Coronary artery (tissue), 2 donors: ENCODE measurements around the gene SDF2.

Experiments
- DNase-seq: peaks from one replicate; pipeline ENCODE4 v3.0.0-alpha.2; 2017; ENCODE audit warnings: low spot score
- H3K27ac ChIP-seq, 2 donors: fragments of 200-600 bp; sonication (generic); one replicate each; pipeline ENCODE4 v1.5.1; 2016 to 2019
- H3K4me3 ChIP-seq: fragments of 200-600 bp; sonication (generic); 2 replicates; pipeline ENCODE4 v1.5.1; 2016; ENCODE audit warnings: mild to moderate bottlenecking, moderate library complexity
- CTCF ChIP-seq: fragments of 200-600 bp; sonication (generic); IDR thresholded peaks from one replicate; pipeline ENCODE4 v1.5.1; 2019; ENCODE audit warnings: antibody characterized with exemption

The SDF2 gene

GRCh38 chr17:28634206-28634865 is 27.4 kb downstream of the SDF2 start:
- no peak for DNase-seq
- no peak for TF ChIP-seq CTCF
- Histone ChIP-seq H3K27ac (no peak overlapping the region), H3K4me3 (no peak overlapping the region)

GRCh38 chr17:28626818-28627217 is 34.9 kb downstream of the SDF2 start:
- H3K27ac ChIP-seq = no peak overlapping the region
- no peak overlapping the region for H3K4me3 ChIP-seq
- no peak for TF ChIP-seq CTCF
- DNase-seq = no peak

DNA sequence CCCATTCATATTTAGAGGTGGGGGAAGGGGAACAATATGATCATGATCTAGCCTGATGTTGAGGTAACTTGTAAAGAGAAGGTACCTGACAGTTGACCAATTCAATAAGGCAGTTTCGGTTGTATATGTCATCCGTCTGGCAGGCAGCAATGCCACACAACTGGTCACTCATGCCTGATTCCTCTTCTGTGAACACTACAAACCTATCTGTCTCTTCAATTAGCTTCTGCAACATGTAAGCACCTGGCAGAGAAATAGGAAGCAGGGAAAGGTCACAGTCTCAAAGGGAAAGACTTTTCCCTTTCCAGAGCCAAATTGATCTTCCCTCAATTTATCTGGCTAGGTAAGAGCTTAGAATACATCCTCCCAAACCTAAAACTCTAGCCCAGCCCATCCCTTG is 37.6 kb downstream of the SDF2 start:
- Histone ChIP-seq H3K27ac (no peak overlapping the region), H3K4me3 (no peak overlapping the region)
- TF ChIP-seq CTCF = no peak
- no peak for DNase-seq

DNA sequence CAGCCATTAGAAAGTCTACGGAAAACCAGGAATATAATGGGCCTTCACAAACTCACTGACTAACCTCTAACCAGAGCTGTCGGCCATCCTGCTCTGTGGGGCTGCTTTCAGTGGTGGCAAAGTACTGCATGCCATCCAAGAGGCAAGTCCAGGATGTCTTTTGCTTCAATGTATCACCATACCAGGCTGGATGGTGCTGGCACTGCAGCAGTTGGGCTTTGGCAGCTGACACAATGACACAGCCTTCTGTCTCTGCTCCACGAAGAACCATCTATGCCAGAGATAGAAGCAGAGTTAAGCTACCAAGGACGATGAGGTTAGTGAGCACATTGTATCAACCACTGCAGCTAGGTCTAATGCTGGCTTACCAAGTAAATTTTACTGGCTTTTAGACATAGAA is 38.0 kb downstream of the SDF2 start:
- no peak for TF ChIP-seq CTCF
- H3K4me3 ChIP-seq = no peak overlapping the region
- DNase-seq = peak; percentile 28
- H3K27ac ChIP-seq = no peak overlapping the region

DNA sequence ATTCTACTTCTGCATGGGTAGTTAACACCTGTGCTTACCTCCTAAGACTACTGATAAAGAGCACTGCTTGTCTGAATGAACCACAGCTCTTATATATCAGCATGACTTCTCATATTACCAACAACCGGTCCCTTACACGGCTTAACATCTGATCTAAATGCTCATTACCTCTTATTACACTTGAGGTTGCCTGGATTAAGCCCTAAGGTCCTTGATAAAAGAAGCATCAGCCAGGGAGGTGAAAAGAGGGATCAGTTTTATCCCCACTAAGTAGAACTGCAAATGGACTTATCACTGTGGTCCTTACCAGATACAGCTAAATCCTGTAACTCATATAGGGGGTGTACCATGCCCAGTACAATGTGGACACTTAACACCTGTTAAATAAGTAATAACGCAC is 39.5 kb downstream of the SDF2 start:
- no peak overlapping the region for H3K27ac ChIP-seq
- H3K4me3 ChIP-seq = no peak overlapping the region
- TF ChIP-seq CTCF = no peak
- no peak for DNase-seq

DNA sequence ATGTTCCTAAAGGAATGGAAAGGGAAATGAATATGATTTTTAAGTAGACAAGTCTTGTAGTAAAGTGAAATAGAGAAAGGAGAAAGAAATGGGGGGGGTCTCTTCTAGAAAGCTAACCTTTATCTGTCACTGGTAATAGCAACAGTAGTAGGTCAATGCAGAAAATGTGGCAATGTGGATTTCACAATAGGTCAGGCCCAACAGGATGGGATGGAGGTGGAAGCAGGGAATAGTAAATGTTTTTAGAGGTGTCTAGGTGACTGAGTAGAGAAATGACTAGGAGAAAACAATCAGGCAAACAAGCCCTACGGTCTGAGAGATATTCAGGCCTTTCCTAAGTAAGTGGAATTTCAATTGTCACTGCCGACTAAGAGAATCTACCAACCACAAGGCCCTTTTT is 41.7 kb downstream of the SDF2 start:
- Histone ChIP-seq H3K27ac (no peak overlapping the region), H3K4me3 (no peak overlapping the region)
- no peak for TF ChIP-seq CTCF
- DNase-seq = no peak

DNA sequence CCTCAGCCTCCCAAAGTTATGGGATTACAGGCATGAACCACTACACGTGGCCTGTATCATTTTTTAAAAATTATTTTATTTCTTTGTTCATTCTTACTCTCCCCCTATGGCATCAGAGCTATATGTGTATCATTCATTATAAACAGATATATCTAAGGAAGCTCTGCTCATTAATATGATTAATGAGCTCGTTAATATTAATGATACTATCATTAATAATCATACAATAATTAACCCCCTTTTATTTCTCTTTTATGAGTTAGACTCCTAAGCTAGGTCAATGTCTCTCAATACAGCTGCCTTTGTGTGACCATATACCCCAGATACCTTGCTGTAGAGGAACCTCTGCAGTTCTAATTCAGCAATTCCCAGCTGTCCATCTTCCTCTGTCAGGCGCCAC is 43.2 kb downstream of the SDF2 start:
- no peak overlapping the region for H3K4me3 ChIP-seq
- no peak for TF ChIP-seq CTCF
- no peak overlapping the region for H3K27ac ChIP-seq
- no peak for DNase-seq
